Amygdala (tissue), 56 donors: Measurements from ENCODE around the gene RHOT2.

ENCODE experiments used
- DNase-seq, 56 donors: peaks; one replicate each; lab custom pipeline; 2025; lab: John Stamatoyannopoulos, UW

The RHOT2 gene

DNA sequence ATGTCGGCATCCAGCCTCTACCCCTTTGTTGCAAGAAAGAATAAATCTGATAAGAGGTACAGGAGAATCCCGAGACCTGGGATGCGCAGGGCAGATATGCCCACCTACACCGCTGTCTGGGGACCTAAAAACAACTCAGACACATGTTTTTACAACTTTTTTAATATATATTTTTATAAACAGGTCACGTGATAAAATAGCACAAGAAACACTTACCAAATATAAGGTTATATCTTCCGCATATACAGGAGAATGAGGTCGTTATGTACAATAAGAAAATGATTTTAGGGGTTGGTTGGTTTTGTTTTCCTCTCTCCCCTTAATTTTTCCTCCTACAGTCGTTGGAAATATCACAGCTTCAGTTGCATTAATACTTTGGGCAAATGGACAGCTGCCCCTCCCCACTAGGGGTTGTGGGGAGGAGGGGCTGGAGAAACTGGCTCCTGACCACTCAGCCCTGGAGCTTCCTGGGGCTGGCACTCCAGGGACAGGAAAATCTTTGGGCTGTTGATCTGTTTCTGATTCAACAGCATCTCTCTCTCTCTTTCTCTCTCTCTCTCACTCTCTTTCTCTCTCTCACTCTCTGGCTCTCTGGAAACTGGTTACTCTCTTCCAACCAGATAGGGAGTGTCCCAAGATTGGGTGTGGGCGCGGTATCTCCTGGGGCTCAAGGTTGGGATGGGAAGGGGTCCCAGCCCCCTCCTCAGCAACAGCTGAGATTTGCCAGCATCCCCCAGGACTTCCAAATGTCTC lies 24.6 kb downstream of the RHOT2 start:
- no peak for DNase-seq

DNA sequence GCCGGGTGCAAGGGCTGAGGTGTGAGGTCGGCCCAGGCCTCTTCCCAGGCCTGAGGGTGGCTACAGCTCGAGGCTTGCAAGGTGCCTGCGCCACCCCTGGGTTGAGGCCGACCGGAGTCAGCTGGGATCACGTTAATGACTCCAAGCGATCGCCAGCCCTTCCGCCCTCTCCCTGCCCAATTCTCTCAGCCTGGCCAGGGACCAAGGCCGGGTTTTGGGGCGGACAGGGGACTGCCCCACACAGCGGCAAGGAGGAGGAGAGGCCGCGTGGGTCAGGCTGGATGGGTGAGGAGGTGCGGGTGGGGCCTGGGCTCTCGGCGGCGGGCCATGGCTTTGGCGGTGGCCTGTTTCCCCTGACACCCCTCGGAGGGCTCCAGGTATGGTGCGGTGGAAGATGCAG lies 25.4 kb downstream of the RHOT2 start:
- no peak for DNase-seq

DNA sequence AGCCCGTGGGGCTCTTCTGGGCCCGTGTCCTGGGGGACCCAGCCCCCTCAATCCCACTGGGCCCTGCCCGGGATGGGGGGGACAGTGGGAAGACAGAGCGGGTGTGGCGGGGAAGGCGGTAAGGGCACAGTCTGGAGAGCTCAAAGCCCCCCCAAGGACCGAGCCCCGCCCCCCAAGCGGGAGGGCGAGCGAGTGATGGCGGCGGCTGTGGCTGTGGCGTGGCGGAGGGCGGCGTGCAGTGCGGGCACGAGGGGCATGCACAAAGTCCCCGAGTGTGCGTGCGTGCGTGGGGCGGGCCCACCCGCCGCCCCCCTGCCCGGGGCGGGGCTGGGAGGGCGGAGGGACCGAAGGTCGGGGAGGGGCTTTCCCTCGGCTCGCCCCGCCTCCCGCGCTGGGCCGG lies 25.8 kb downstream of the RHOT2 start:
- no peak for DNase-seq

DNA sequence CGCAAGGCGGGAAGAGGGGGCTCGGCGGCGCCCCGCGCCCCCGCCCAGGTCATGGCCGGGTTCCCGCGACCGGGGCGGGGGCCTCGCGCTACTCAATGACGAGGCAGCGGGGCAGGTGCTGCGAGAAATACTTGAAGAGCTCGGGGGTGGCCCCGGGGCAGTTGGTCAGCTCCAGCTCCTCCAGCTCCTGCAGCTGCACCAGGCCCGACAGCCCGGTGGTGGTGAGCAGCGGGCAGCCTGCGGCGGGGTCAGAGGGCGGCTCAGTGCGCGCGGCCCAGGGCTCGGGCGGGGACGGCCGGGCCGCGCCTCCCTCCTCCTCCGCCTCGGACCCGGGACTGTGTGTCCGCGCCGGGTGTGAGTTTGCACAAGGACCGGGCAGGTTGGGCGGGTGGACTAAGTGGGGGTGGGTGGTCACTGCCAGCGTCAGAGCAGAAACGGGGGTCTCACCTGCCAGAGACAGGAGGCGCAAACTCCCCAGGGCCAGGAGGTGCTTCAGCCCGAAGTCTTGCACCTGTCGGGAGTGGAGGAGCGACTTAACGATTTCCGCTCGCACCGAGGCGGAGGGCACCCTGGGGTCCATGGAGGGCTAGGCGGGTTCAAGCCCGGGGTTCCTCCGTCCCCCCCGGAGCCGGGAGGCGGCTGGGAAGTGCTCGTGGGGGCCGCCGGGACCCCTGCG lies 26.4 kb downstream of the RHOT2 start:
- DNase-seq: no peak

DNA sequence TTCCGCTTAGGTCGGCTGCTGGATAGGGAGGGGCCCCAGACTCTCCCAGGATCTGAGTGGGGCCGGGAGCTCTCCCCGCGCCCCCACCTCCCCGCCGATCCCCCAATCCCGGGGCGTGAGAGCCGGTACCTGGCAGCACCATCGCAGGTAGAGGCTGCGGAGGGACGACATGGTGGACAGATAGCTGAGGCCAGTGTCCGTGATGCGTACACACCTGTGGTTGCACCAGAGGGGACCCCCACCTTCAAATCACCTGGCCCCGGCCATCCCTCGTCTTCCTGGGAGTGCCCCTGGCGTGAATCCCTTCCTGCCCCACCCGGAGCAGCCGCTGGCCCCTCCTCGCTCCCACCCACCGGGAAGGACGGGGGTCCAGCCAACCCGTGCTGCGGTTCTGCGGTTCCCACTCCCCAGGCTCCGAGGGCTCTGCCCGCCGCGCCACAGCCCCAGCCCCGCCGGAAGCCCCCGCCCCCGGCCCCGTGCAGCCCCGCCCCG lies 27.0 kb downstream of the RHOT2 start:
- DNase-seq: no peak

DNA sequence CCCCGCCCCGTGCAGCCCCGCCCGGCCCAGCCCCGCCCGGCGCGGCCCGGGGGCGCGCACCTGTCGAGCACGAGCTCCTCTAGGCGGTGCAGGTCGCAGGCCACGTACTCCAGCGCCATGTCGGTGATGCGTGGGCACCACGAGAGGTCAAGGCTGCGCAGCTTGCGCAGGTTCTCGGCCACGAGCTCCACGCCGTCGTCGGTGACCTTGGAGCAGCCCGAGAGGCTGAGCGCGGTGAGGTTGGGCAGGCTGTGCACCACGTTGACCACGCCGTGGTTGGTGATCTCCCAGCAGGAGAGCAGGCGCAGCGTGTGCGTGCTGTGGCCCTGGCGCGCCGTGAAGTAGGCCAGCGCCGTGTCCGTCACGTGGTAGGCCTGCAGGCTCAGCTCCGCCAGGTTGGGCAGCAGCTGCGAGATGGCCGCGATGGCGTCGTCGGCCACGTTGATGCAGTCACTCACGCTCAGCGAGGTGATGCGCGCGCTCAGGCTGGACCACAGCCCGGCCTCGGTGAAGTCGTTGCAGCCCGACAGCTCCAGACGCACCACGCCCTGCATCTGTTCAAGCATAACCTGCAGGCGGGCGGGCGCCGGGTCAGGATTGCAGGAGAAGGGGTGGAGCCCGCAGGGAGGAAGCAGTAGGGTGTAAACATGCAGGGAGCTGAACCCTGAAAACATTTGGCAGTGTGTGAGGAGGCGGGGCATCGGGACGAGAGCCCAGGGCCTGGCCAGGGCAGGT lies 27.6 kb downstream of the RHOT2 start:
- peak in 8 of 56 donors; percentile 23 to 44 (median 37) for DNase-seq

DNA sequence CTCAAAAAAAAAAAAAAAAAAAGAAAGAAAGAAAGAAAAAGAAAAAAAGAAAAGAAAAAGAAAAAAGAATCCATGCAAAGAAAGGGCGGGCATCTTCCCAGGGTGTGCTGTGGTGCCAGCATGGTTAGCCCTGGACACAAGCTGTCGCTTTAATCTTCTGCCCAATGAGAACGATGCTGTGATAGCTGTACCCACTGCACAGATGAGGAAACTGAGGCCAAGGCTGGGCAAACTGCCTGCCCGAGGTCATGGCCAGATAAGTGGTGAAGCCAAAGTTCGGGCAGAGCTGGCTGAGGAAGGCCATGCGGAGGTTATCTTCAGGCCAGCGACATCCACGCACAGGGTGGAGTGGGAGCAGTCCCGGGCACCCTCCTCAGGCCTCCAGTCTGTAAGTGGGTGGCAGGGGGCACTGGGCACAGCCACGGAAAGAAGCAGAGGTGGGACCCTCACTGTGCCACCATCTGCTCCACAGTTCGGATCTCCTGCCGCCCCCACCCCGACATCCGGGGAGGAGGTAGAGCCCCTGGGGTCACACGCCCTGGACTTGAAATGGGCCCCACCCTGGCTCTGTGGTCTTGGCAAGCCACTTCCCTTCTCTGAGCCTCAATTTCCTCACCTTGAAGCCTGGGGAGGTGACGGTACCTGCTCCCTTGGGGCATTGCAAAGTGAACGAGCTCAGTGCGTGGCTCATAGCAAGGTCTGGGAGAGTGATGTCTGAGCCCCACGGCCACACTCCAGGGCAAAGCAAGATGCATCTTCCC lies 31.2 kb downstream of the RHOT2 start:
- DNase-seq: no peak

DNA sequence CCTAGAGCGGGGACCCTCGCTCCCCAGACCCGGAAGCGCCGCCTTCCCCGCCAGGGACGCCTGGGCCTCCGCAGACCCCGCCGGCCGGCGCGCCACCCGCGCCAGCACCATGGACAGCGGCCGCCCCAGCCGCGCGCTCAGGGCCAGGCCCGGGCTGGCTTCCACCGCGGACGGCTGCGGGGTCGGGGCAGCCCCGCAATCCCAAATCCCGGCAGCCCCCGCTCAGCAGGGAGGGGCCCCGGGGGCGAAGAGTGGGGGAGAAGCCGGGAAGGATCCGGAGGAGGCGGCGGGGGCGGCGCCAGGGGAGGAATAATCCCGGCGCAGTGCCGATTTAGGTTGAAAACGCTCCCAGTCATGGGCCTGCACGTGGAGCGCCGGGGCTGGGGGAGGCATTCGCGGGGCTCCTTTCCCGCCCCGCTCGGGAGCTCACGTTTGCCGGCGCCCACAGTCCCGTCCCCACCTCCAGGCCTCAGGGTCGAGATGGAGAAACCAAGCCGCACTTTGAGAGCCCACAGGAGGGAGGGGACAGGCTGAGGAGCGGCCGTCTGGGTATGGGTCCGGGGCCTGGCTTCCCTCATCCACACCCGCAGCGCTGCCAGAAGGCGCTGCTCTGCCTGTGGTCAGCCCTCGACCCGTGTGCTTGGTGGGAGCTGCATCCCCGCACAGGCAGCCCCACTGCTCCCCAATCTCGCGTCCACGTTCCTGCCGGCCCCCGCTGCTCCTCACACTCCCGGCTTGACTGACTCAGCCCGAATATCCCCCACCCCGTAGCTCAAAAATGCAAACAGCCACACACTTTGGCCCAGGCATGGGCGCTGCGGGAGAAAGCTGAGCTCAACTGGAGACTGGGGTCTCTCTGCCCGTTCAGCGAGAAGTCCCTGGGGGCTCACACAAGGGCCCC lies 33.0 kb downstream of the RHOT2 start:
- peak in 3 of 56 donors; percentile 30 to 50 (median 42) for DNase-seq

DNA sequence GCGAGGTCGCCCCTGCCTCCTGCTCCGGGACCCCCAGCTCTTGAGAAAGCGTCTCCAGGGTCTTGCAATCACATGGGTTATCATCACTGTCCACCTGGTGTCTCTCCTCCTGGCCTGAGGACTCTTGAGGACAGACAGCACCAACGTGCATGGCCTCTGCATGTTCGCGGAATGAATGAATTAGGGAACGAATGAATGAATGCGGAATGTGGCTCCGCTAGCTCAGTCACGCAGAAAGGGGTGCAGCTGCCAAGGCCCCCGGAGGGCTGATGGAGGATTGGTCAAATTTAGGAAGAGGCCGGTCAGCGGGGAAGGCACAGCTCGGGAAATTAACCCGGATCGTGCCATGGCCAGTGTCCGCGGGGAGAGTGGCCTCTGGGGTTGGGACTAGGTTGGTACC lies 34.4 kb downstream of the RHOT2 start:
- no peak for DNase-seq

DNA sequence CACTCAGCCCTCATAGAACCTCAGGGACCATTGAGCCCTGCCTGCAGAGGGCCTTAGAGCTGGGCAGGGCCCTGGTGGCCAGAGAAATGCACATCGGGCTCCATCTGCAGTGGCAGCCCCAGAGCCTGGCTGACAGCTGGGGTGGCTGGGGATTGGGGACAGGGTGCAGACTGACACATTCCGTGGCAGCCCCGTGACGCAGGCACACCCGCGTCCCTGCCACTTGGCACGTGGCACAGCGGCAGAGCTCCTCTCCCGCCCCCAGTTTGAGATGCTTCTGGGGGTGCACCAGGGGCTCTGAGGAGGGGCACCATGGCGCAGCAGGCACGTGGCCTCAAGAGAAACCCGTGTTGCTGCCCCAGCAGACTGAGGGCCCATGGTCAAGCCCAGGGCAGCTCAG lies 35.5 kb downstream of the RHOT2 start:
- peak in 6 of 56 donors; percentile 17 to 35 (median 30) for DNase-seq

DNA sequence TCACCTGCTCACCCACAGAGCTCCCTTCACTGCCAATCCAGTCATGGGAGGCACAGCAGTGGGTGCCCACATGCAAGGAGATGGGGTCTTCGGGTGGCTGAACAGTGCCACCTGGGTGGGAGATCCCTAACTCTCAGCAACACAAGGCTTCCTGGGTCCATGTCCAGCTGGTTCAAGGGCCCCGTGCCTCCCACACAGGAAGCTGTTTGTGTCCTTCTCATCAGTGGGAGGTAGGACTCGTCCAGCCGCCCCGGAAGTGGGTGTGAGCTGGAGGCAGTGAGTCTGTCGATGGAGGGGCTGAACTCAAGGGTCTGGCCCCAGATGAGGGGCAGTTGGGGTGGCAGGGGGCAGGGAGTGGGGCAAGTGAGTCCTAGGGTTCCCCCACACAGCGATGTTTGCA lies 36.1 kb downstream of the RHOT2 start:
- DNase-seq: no peak

DNA sequence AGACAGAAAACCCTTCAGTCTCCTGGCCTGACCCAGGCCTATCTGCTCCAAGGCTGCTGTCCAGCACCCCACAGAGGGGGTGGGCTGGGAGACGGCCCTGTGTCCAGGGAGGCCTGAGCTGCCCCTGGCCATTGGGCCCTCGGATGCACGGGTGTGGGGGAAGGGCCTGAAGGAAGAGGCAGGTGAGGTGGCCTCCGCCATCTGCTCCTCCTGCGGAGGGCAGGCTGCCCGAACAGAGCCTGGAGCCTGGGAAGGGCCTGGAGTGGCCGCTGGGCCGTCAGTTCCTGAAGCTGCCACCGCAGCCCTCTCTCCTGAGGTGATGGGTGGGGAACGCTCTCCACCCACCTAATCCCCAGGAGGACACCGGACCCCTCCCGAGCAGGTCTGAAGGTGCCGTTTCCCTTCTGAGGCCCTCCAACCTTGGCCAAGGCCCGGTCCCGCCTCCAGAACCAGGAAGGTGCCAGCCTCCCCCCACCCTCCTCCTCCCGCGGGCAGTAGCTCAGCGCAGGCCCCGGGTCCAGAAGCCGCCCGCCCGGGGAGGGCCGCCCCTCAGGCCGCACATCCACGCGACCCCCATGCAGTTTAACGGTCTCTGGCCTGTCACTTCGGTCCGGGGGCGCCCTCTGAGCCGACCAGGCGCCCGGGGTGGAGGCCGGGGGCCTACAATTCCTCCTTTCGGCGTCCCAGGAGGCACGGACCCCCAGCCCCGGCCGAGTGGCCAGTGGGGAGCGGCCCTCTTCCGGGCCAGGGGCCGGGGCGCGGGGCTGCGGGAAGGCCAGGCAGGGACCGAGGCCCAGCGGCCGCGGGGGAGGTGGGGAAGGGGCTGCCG lies 36.8 kb downstream of the RHOT2 start:
- DNase-seq: no peak

DNA sequence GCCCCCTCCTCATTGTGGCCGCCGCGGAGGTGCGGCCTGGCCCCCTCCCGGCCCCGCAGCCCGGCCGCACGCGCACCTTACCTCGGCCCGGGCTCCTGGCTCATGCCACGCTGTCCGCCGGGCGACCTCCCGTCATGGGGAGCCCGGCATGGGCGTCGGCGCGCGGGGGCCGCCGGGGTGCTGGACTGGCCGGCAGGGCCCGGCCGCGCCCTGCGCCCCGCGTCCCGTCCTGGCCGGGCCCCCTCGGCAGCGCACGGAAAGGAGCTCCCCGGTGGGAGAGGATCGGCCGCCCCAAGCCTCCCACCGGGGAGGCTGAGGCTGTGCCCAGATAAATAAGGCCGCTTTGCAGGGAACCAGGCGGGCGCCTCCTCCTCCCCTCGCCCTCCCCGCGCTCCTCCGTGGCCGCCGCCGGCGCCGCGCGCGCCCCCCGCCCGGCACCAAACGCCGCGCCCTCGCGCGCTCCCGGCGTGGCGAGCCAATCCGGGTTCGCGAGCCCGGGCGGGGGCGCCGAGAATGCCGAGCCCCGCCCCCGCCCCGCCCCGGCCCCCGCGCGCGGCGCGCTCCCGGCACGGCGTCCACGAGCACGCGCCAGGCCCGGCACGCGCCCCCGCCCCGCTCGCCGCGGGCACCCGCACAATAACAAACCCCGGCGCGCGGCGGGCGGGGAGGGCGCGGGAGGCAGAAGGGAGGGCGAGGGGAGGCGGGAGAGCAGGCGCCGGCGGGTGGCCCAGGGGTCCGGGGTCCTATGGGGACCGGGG lies 37.7 kb downstream of the RHOT2 start, which contains the start of gene FBXL16:
Gene FBXL16 (minus strand): TSS at position 371 of the 758 bp plus-strand sequence. CDS start 8,396 bp downstream, outside the sequence.
- peak in 32 of 56 donors; percentile 16 to 76 (median 54) for DNase-seq

DNA sequence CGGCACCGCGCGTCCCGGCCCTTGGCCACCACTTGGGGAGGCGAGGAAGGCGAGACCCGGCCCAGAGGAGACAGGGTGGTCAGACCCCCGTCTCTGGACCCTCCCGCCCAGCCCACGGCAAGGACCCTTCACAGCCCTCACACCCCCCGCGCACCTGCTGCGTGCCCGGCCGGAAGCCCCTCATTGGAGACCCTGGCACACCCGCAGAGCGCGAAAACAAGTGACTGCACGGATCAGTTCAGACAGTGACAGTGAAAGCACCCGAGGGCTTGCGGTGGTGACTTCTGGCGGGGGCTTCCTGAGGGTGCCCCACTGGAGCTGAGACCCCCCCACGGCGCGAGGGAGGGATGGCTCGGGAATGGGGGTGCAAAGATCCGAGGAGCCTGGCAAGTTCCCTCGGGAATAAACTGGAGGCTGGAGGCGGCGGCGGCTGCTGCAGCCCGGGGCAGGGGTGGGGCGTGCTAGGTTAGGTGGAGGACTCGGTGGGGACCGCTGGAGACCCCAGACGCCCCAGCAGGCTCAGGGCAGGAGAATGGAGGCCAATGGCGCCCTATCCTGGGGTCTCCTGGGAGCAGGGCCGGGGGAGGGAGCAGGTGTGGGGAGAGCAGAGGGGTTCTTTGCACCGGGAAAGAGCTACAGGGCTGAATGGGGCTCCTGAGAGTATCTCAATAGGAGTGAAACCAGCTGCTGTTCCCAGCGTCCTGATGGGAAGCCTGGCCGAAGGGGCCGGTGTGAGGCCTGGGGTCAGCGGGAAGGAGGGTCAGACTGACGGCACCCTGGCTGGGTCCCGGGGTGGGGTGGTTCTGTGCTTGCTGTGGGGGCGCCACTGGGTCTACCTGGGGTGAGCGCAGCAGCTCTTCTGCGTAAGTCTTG lies 38.5 kb downstream of the RHOT2 start:
- DNase-seq: no peak

DNA sequence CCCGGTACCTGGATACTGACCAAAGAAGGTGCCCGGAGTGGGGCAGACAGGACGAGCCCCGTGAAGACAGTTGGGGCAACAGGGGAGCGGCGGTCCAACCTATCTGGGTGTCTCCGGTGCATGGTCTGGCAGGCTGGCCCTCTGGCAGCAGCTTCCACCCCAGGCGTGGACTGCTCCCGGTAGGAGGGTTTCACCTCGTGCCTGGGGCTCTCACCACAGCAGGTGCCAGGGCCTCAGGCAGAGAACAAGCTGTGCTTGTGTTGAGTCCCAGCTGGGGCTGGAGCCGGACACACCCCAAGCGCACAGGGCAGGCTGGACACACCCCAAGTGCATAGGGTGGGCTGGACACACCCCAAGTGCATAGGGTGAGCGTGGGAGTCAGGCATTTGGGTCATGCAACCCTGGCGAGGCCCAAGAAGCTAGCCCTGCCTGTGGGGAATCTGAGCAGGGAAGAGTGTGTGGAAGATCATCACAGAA lies 39.2 kb downstream of the RHOT2 start:
- DNase-seq: no peak

DNA sequence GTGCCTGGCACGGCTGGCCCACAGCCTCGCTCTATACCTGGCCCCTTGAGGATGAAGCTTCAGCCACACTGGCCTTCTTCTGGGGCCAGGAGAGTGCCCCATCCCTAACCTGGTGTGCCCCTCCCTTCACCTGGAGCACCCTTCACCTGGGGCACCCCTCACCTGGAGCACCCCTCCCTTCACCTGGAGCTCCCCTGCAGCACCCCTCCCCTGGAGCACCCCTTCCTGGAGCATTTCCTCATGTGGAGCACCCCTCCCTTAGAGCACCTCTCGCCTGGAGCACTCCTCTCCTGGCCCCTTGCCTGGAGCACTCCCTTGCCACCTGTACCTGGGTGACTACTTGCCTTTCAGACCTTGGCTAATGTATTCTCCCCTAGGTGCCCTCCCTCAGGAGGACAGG lies 40.1 kb downstream of the RHOT2 start:
- DNase-seq: no peak

DNA sequence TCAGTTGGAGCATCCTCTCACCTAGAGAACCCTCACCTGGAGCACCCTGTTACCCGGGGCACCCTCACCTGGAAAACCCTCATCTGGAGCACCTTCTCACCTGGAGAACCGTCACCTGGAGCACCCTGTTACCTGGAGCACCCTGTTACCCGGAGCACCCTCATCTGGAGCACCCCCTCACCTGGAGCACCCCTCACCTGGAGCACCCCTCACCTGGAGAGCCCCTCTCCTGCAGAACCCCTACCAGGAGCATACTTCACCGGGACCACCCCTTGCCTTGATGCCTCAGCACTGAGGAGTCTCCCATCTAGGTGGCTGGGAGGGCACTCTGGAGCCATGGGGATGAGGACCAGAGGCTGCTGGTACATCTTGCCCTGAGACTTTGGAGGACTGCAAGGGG lies 41.0 kb downstream of the RHOT2 start:
- no peak for DNase-seq
